GM23248 (cell line): Measurements from ENCODE around the gene GRIA4. TPM values are rescaled to one million over a fixed set of nuclear protein-coding genes. Genes with fewer than 3 reads are reported as not detected.

Source experiments
- DNase-seq: peaks from one replicate; pipeline ENCODE4 v3.0.0-alpha.2; 2015
- H2AFZ ChIP-seq: fragments of 200-600 bp; sonication (generic); 2 replicates; pipeline ENCODE4 v1.6.1; 2016; ENCODE audit warnings: antibody characterized with exemption
- H3F3A ChIP-seq: fragments of 200-600 bp; sonication (generic); 2 replicates; pipeline ENCODE4 v1.6.1; 2016; ENCODE audit warnings: mild to moderate bottlenecking, antibody characterized with exemption, mixed run types; ENCODE audit not compliant: insufficient read depth
- H3K27ac ChIP-seq: fragments of 200-600 bp; sonication (generic); 2 replicates; pipeline ENCODE4 v1.5.1; 2016; ENCODE audit warnings: mild to moderate bottlenecking
- H3K27me3 ChIP-seq: fragments of 200-600 bp; sonication (generic); replicated peaks from 2 replicates; pipeline ENCODE4 v1.6.1; 2016; ENCODE audit warnings: mild to moderate bottlenecking; ENCODE audit not compliant: insufficient read depth
- H3K36me3 ChIP-seq: fragments of 200-600 bp; sonication (generic); 2 replicates; pipeline ENCODE4 v1.6.1; 2016; ENCODE audit warnings: low read depth, mild to moderate bottlenecking
- H3K4me1 ChIP-seq: fragments of 200-600 bp; sonication (generic); 2 replicates; pipeline ENCODE4 v1.6.1; 2016; ENCODE audit warnings: mild to moderate bottlenecking; ENCODE audit not compliant: insufficient read depth
- H3K4me2 ChIP-seq: fragments of 200-600 bp; sonication (generic); one replicate; pipeline ENCODE4 v1.6.1; 2016; ENCODE audit warnings: mild to moderate bottlenecking; ENCODE audit not compliant: unreplicated experiment
- H3K4me3 ChIP-seq: fragments of 200-600 bp; sonication (generic); 2 replicates; pipeline ENCODE4 v1.5.1; 2016; ENCODE audit warnings: mild to moderate bottlenecking
- H3K79me2 ChIP-seq: fragments of 200-600 bp; sonication (generic); 2 replicates; pipeline ENCODE4 v1.6.1; 2016; ENCODE audit warnings: mild to moderate bottlenecking; ENCODE audit not compliant: insufficient read depth
- H3K9ac ChIP-seq: fragments of 200-600 bp; sonication (generic); 2 replicates; pipeline ENCODE4 v1.6.1; 2016; ENCODE audit warnings: mild to moderate bottlenecking
- H3K9me2 ChIP-seq: fragments of 200-600 bp; sonication (generic); 2 replicates; pipeline ENCODE4 v1.6.1; 2016; ENCODE audit warnings: mixed run types, mild to moderate bottlenecking, moderate library complexity; ENCODE audit not compliant: insufficient read depth
- H3K9me3 ChIP-seq: fragments of 200-600 bp; sonication (generic); one replicate; pipeline ENCODE4 v1.6.1; 2017; ENCODE audit warnings: low read depth
- H4K20me1 ChIP-seq: fragments of 200-600 bp; sonication (generic); 2 replicates; pipeline ENCODE4 v1.6.0; 2016; ENCODE audit not compliant: insufficient read depth
- EZH2 ChIP-seq: fragments of 200-600 bp; sonication (generic); IDR thresholded peaks from 2 replicates; pipeline ENCODE4 v1.6.1; 2018; ENCODE audit warnings: antibody characterized with exemption, mild to moderate bottlenecking; ENCODE audit not compliant: insufficient read depth, poor library complexity, severe bottlenecking
- EZH2phosphoT487 ChIP-seq: fragments of 200-600 bp; sonication (generic); IDR thresholded peaks from 2 replicates; pipeline ENCODE4 v1.6.1; 2018; ENCODE audit warnings: antibody characterized with exemption, moderate library complexity, mild to moderate bottlenecking, low read depth; ENCODE audit not compliant: insufficient read depth
- WGBS, 2 experiments: methylation state at CpG; one replicate each; pipeline ENCODE4 v1.1.6; 2015 to 2017; ENCODE audit warnings: low lambda C conversion rate in 2 of 2, low coverage in 1 of 2; ENCODE audit errors: missing lambda C conversion rate in 2 of 2; 5-methylcytosine and 5-hydroxymethylcytosine counted together
- in situ Hi-C: fragments of 300-500 bp; cut with MboI; formaldehyde crosslinking; loops from 2 replicates; pipeline ENCODE4 v1.15.0; 2020
- polyA plus RNA-seq: library from polyadenylated mRNA; unstranded; fragments of >200 nt; fragmentation: Nextera tagmentation; extraction: Ambion mirVana; gene quantifications from 2 replicates; pipeline ENCODE4 v1.2.1, GENCODE V29; 2016
- total RNA-seq: library from RNA; depleted of rRNA; stranded (reverse); fragments of >200 nt; shearing (Covaris generic); gene quantifications from 2 replicates; pipeline ENCODE4 v1.2.3, GENCODE V29; 2014

Gene GRIA4
- total and polyA plus RNA-seq, 2 experiments from 2014 or later = not detected

DNA sequence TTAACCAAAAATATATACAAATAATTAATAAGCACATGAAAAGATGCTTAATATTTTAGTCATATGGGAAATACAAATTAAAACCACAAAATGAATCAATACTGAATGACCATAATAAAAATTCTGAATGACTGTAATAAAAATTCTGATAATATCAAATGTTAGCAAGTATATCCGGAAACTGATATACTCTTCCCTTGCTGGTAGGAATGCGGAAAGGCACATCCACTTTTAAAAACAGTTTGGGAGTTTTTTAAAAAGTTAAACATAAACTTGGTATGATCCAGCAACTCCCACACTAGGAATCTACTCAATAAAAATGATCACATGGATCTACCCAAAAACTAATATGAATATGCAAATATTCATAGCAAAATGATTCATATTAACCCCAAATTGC lies 30.8 kb upstream of the GRIA4 start:
- TF ChIP-seq EZH2 (no peak), EZH2phosphoT487 (no peak)
- Histone ChIP-seq H3K9me2 (no peaks in the 10 kb centered on the region), H3K9me3 (no peaks in the 10 kb centered on the region), H3K79me2 (no peaks in the 10 kb centered on the region), H3K4me3 (no peak overlapping the region), H3K27me3 (no peaks in the 10 kb centered on the region), H3K9ac (no peak overlapping the region), H3K36me3 (no peaks in the 10 kb centered on the region), H2AFZ (no peak overlapping the region), H4K20me1 (no peaks in the 10 kb centered on the region), H3K27ac (no peak overlapping the region), H3F3A (no peaks in the 10 kb centered on the region), H3K4me1 (no peaks in the 10 kb centered on the region), H3K4me2 (no peak overlapping the region)
- no peak for DNase-seq
- in situ Hi-C loops = no loop called here
- WGBS, 2 experiments = 77 to 79% methylated on average over 2 of the region's 2 CpGs

DNA sequence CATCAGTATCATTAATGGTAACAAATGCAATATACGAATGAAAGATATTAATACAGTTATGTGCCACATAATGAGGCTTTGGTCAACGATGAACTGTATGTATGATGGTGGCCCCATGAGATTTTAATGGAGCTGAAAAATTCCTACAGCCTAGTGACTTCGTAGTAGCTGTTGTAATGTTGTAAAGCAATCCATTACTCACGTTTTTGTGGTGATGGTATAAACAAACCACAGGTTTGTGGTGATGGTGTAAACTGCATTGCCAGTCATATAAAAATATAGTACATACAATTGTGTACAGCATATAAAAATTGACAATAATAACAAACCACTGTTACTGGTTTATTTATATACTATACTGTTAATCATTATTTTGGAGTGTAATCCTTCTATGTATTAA lies 27.4 kb upstream of the GRIA4 start:
- Histone ChIP-seq H3K4me3 (no peak overlapping the region), H3K4me1 (no peaks in the 10 kb centered on the region), H3K9me3 (no peaks in the 10 kb centered on the region), H3F3A (no peaks in the 10 kb centered on the region), H3K4me2 (no peak overlapping the region), H3K27me3 (no peaks in the 10 kb centered on the region), H2AFZ (no peak overlapping the region), H3K9me2 (no peaks in the 10 kb centered on the region), H3K9ac (no peak overlapping the region), H3K27ac (no peak overlapping the region), H4K20me1 (no peaks in the 10 kb centered on the region), H3K79me2 (no peaks in the 10 kb centered on the region), H3K36me3 (no peaks in the 10 kb centered on the region)
- in situ Hi-C loops = no loop called here
- WGBS, 2 experiments = 20 to 21% methylated on average over 4 of the region's 4 CpGs
- DNase-seq = peak; percentile 8
- no peak for TF ChIP-seq EZH2
- TF ChIP-seq EZH2phosphoT487 = no peak

DNA sequence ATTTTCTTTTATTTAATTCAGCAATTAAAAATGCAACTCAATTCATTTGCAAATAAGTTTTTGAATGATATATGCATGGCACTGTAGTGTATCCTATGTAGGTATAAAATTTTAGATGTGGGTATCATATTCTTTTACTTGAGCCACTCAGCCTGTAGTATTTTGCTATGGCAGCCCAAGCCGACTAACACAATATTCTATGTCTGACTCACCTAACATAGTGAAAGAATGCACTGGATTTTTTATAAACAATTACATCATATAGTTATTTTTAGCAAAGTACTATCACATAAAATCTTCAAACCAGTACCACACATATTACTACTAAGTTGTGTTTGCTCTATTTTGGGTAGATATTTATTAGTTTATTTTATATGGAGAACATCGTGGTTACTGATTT lies 21.9 kb upstream of the GRIA4 start:
- Histone ChIP-seq H3K4me3 (no peak overlapping the region), H2AFZ (no peak overlapping the region), H3K27ac (no peak overlapping the region), H3K4me1 (0 out of 2 replicates have a peak, but pooled peaks cover 7% of the 10 kb centered on the region), H3K27me3 (no peaks in the 10 kb centered on the region), H3K9me3 (no peaks in the 10 kb centered on the region), H3K36me3 (no peaks in the 10 kb centered on the region), H3K9me2 (no peaks in the 10 kb centered on the region), H3K79me2 (no peaks in the 10 kb centered on the region), H4K20me1 (no peaks in the 10 kb centered on the region), H3F3A (no peaks in the 10 kb centered on the region), H3K9ac (no peak overlapping the region), H3K4me2 (no peak overlapping the region)
- no peak for TF ChIP-seq EZH2
- no peak for TF ChIP-seq EZH2phosphoT487
- peak; percentile 81 for DNase-seq
- WGBS, 2 experiments = 25 to 37% methylated on average over 2 of the region's 2 CpGs
- in situ Hi-C loops = no loop called here

DNA sequence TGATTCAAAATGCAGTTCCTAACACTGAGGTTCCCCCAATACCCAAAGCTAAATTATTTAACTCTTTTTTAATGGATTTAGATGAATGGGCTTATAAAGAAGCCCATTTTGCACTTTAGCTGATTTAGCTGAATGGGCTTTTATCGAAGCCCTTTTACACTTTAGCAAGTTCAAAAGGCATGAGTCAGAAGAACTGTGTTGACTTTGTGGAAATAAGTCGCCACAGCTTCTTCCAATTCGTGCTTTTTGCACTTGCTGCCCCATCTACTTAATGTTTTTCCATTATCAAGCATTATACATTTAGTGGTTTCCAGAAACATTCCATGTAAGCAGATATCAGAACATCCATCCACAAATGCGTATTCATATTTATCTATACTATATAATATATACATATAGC lies 20.5 kb upstream of the GRIA4 start:
- Histone ChIP-seq H3K36me3 (no peaks in the 10 kb centered on the region), H3F3A (no peaks in the 10 kb centered on the region), H3K4me1 (0 out of 2 replicates have a peak, but pooled peaks cover 7% of the 10 kb centered on the region), H3K27me3 (no peaks in the 10 kb centered on the region), H3K9me3 (no peaks in the 10 kb centered on the region), H2AFZ (no peak overlapping the region), H3K9me2 (no peaks in the 10 kb centered on the region), H3K4me2 (no peak overlapping the region), H3K79me2 (no peaks in the 10 kb centered on the region), H3K9ac (no peak overlapping the region), H4K20me1 (no peaks in the 10 kb centered on the region), H3K4me3 (no peak overlapping the region), H3K27ac (no peak overlapping the region)
- DNase-seq = no peak
- WGBS, 2 experiments = 61 to 66% methylated on average over 4 of the region's 4 CpGs
- TF ChIP-seq EZH2phosphoT487 (no peak), EZH2 (no peak)
- in situ Hi-C loops = no loop called here

DNA sequence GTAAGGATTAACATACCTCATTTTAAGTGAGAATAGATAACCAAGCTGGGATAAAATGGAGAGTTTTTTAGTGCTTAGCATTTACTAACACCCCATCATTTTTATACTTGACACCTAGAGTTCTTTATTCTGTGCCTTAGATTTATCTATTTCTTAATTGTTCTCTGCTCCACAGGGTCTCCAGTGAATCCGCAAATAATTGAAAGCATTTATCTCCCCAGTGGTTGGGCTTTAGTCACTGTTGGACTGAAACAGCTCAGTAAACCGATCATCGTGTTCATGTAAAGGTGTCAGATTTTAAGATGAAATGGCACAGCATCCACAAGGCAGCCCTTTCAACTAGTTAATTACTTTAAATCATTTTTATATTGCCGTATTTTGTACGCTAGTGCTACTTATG lies 17.8 kb upstream of the GRIA4 start:
- H3K4me1 ChIP-seq = 0 out of 2 replicates have a peak, but pooled peaks cover 7% of the 10 kb centered on the region
- H3K9me2 ChIP-seq = no peaks in the 10 kb centered on the region
- no peaks in the 10 kb centered on the region for H3K79me2 ChIP-seq
- 65 to 70% methylated on average over 5 of the region's 5 CpGs for WGBS, 2 experiments
- H3K27ac ChIP-seq = no peak overlapping the region
- in situ Hi-C loops = no loop called here
- DNase-seq = no peak
- no peak overlapping the region for H3K4me2 ChIP-seq
- H3K9me3 ChIP-seq = no peaks in the 10 kb centered on the region
- TF ChIP-seq EZH2phosphoT487 (no peak), EZH2 (no peak)
- H2AFZ ChIP-seq = no peak overlapping the region
- no peaks in the 10 kb centered on the region for H3K27me3 ChIP-seq
- no peaks in the 10 kb centered on the region for H4K20me1 ChIP-seq
- no peak overlapping the region for H3K9ac ChIP-seq
- H3F3A ChIP-seq = no peaks in the 10 kb centered on the region
- H3K36me3 ChIP-seq = no peaks in the 10 kb centered on the region
- no peak overlapping the region for H3K4me3 ChIP-seq
